NT2/D1 (cell line): ENCODE measurements around the gene ENDOV.

Experiments used
- DNase-seq: peaks from one replicate; pipeline ENCODE4 v3.0.0-alpha.2; 2011; ENCODE audit warnings: low read depth, low spot score
- H3K27me3 ChIP-seq: 2 replicates; pipeline ENCODE4 v1.6.0; 2011; ENCODE audit warnings: mild to moderate bottlenecking; ENCODE audit not compliant: insufficient read length, insufficient read depth
- H3K36me3 ChIP-seq: 2 replicates; pipeline ENCODE4 v1.6.1; 2011; ENCODE audit warnings: mild to moderate bottlenecking, low read length, mixed read lengths; ENCODE audit not compliant: insufficient read depth, insufficient read length
- H3K4me1 ChIP-seq: 2 replicates; pipeline ENCODE4 v1.5.1; 2011; ENCODE audit not compliant: insufficient read depth, insufficient read length
- H3K4me3 ChIP-seq: 2 replicates; pipeline ENCODE4 v1.5.1; 2011; ENCODE audit warnings: low read depth; ENCODE audit not compliant: insufficient read length
- H3K9ac ChIP-seq: 2 replicates; pipeline ENCODE4 v1.6.0; 2011; ENCODE audit warnings: low read depth; ENCODE audit not compliant: insufficient read length
- H3K9me3 ChIP-seq: 2 replicates; pipeline ENCODE4 v1.5.1; 2011; ENCODE audit warnings: mild to moderate bottlenecking, low read length; ENCODE audit not compliant: insufficient read depth
- SUZ12 ChIP-seq: IDR thresholded peaks from 2 replicates; pipeline ENCODE4 v1.6.1; 2011; ENCODE audit not compliant: insufficient read length, insufficient read depth; ENCODE audit errors: extremely low read depth
- YY1 ChIP-seq: IDR thresholded peaks from 2 replicates; pipeline ENCODE4 v1.6.1; 2011; ENCODE audit not compliant: insufficient read length, insufficient read depth
- ZNF274 ChIP-seq: IDR thresholded peaks from 2 replicates; pipeline ENCODE4 v1.6.1; 2011; ENCODE audit warnings: mild to moderate bottlenecking, low read depth, low read length

Gene ENDOV

GRCh38 chr17:80459234-80459633 is 44.3 kb downstream of the ENDOV start:
- no peak for DNase-seq
- Histone ChIP-seq H3K9ac (no peak overlapping the region), H3K4me1 (no peaks in the 10 kb centered on the region), H3K4me3 (no peak overlapping the region), H3K27me3 (peaks cover 13% of the 10 kb centered on the region), H3K36me3 (no peaks in the 10 kb centered on the region), H3K9me3 (no peaks in the 10 kb centered on the region)
- TF ChIP-seq ZNF274 (no peak), YY1 (no peak), SUZ12 (no peak)

- H3K9ac ChIP-seq: no peak overlapping the region
- no peak overlapping the region for H3K4me3 ChIP-seq
- no peak for DNase-seq
- TF ChIP-seq SUZ12: no peak
- TF ChIP-seq YY1: no peak
- no peak for TF ChIP-seq ZNF274
- H3K4me1 ChIP-seq: no peaks in the 10 kb centered on the region
- H3K27me3 ChIP-seq: peaks cover 16% of the 10 kb centered on the region
- no peaks in the 10 kb centered on the region for H3K9me3 ChIP-seq
- H3K36me3 ChIP-seq: no peaks in the 10 kb centered on the region
These were observed 45.5 kb downstream of the ENDOV start for GRCh38 chr17:80460429-80460834.

- DNase-seq: no peak
- H3K27me3 ChIP-seq: peaks cover 23% of the 10 kb centered on the region
- no peaks in the 10 kb centered on the region for H3K4me1 ChIP-seq
- H3K9me3 ChIP-seq: no peaks in the 10 kb centered on the region
- no peak for TF ChIP-seq YY1
- TF ChIP-seq ZNF274: no peak
- no peak for TF ChIP-seq SUZ12
- no peaks in the 10 kb centered on the region for H3K36me3 ChIP-seq
- H3K4me3 ChIP-seq: no peak overlapping the region
- H3K9ac ChIP-seq: no peak overlapping the region
These were observed 46.7 kb downstream of the ENDOV start for GRCh38 chr17:80461528-80462160.

GRCh38 chr17:80463784-80464400 is 48.9 kb downstream of the ENDOV start:
- no peak overlapping the region for H3K4me3 ChIP-seq
- no peak overlapping the region for H3K9ac ChIP-seq
- no peaks in the 10 kb centered on the region for H3K36me3 ChIP-seq
- DNase-seq: no peak
- peaks cover 5% of the 10 kb centered on the region for H3K4me1 ChIP-seq
- H3K27me3 ChIP-seq: peaks cover 14% of the 10 kb centered on the region
- no peaks in the 10 kb centered on the region for H3K9me3 ChIP-seq
- TF ChIP-seq YY1 (no peak), SUZ12 (no peak), ZNF274 (no peak)

GRCh38 chr17:80464486-80464885 is 49.5 kb downstream of the ENDOV start:
- Histone ChIP-seq H3K9me3 (no peaks in the 10 kb centered on the region), H3K27me3 (peaks cover 14% of the 10 kb centered on the region), H3K4me1 (peaks cover 6% of the 10 kb centered on the region), H3K4me3 (no peak overlapping the region), H3K9ac (no peak overlapping the region), H3K36me3 (no peaks in the 10 kb centered on the region)
- TF ChIP-seq ZNF274 (no peak), YY1 (no peak), SUZ12 (no peak)
- DNase-seq: no peak

GRCh38 chr17:80465327-80465974 is 50.5 kb downstream of the ENDOV start:
- H3K4me1 ChIP-seq: peaks cover 6% of the 10 kb centered on the region
- peaks cover 14% of the 10 kb centered on the region for H3K27me3 ChIP-seq
- no peaks in the 10 kb centered on the region for H3K36me3 ChIP-seq
- no peak for TF ChIP-seq YY1
- no peak for TF ChIP-seq ZNF274
- TF ChIP-seq SUZ12: no peak
- no peak overlapping the region for H3K9ac ChIP-seq
- no peak for DNase-seq
- H3K4me3 ChIP-seq: no peak overlapping the region
- H3K9me3 ChIP-seq: no peaks in the 10 kb centered on the region

- peaks cover 6% of the 10 kb centered on the region for H3K4me1 ChIP-seq
These were observed 51.3 kb downstream of the ENDOV start for GRCh38 chr17:80466188-80466705.

More at GRCh38 chr17:80466188-80466705, 51.3 kb downstream of the ENDOV start:
- H3K36me3 ChIP-seq: no peaks in the 10 kb centered on the region
- peaks cover 19% of the 10 kb centered on the region for H3K27me3 ChIP-seq
- DNase-seq: no peak
- no peaks in the 10 kb centered on the region for H3K9me3 ChIP-seq
- no peak overlapping the region for H3K4me3 ChIP-seq
- TF ChIP-seq YY1 (no peak), SUZ12 (no peak), ZNF274 (no peak)
- H3K9ac ChIP-seq: no peak overlapping the region
